ENCODE results near the gene CPED1. TPM values are rescaled to one million over a fixed set of nuclear protein-coding genes. Genes with fewer than 3 reads are reported as not detected.

Gene CPED1
- total RNA-seq, 1 donor from 2014 or later: 2.1 TPM

- DNase-seq (ENCODE audit: low read depth): no peak
- TF ChIP-seq, protein P1, sequence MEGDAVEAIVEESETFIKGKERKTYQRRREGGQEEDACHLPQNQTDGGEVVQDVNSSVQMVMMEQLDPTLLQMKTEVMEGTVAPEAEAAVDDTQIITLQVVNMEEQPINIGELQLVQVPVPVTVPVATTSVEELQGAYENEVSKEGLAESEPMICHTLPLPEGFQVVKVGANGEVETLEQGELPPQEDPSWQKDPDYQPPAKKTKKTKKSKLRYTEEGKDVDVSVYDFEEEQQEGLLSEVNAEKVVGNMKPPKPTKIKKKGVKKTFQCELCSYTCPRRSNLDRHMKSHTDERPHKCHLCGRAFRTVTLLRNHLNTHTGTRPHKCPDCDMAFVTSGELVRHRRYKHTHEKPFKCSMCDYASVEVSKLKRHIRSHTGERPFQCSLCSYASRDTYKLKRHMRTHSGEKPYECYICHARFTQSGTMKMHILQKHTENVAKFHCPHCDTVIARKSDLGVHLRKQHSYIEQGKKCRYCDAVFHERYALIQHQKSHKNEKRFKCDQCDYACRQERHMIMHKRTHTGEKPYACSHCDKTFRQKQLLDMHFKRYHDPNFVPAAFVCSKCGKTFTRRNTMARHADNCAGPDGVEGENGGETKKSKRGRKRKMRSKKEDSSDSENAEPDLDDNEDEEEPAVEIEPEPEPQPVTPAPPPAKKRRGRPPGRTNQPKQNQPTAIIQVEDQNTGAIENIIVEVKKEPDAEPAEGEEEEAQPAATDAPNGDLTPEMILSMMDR (conservative IDR thresholded peaks at IDR 0.05; ENCODE audit: low read depth, low read length): no peak
Measured at GRCh38 chr7:121008816-121009215, 20.3 kb downstream of the CPED1 start.

DNA sequence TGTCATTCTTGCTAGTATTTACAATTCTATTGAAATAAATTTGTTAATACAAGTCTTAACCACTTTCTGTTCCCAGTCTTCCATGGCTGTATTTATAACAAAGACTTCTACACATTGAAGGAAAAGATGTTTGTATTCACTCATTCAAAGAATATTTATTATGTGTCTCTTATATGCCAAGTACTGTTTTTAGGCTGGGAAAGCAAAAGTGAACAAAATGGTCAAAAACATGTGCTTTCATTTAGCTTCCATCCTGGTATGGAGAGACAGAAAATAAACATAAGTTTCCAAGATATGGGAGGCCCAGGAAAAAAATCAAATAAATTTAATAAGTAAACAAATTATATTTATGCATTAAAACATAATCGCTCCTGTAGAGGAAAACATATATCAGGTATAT lies 22.9 kb downstream of the CPED1 start:
- DNase-seq (ENCODE audit: low read depth): no peak
- TF ChIP-seq, protein P1 (conservative IDR thresholded peaks at IDR 0.05; ENCODE audit: low read depth, low read length): no peak
- H3K4me3 ChIP-seq (ENCODE audit: low read depth, low read length): no peak overlapping the region

More at GRCh38 chr7:121008816-121009215, 20.3 kb downstream of the CPED1 start:
- no peak overlapping the region for H3K4me3 ChIP-seq (ENCODE audit: low read depth, low read length)

DNA sequence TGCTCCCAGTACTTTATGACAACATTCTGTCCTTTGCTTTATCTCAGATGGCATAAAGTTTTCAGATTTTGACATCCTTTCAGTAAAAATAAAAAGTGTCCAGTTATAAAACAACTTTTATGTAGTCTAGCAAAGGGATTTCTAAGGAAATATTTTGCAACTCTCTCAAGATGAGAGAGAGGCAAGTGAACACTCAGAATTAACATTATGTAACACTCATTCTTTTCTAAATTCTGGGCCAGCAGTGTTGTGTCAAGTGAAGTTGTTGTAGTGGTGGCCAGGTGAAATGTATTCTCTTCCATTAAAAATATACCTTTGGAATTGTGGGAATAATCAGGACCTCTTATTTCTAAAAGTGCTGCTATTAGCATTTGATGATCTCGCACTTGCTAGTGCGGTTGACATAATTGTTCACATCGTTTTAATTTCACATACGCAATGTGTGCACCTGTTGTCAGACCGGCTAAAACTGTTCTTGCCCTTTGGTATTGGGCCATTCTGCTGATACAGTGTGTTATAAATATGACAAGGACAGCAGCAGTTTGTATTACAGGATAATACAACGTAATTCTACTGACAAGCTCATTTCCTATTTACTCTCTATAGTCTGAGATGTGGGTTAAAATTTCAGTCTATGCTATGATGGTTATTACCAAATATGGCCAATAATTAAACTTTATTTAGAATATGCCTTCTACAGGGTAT lies 23.8 kb downstream of the CPED1 start:
- no peak overlapping the region for H3K4me3 ChIP-seq (ENCODE audit: low read depth, low read length)
- TF ChIP-seq, protein P1 (conservative IDR thresholded peaks at IDR 0.05; ENCODE audit: low read depth, low read length): no peak
- no peak for DNase-seq (ENCODE audit: low read depth)

DNA sequence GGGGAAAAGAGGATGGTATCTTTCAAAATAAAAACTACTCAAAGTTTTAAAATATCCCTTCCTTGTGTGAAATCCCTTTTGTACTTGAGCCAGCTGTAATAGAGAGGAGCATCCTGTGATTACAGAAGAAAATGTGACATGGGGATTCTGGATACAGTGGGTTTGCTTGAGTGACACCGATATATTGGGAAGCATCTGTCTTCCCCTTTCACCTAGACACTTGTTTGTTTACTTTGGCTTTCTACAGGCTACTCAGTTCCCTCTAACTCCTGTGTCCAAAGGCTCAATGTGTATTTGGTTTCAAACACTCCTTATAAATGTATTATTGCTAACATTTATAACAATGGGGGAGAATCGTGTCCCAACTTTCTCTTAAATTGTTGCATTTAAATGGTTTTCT lies 24.4 kb downstream of the CPED1 start:
- H3K4me3 ChIP-seq (ENCODE audit: low read depth, low read length): no peak overlapping the region
- TF ChIP-seq, protein P1 (conservative IDR thresholded peaks at IDR 0.05; ENCODE audit: low read depth, low read length): no peak
- no peak for DNase-seq (ENCODE audit: low read depth)

GRCh38 chr7:121015560-121015959 lies 27.0 kb downstream of the CPED1 start:
- no peak for DNase-seq (ENCODE audit: low read depth)
- TF ChIP-seq, protein P1 (conservative IDR thresholded peaks at IDR 0.05; ENCODE audit: low read depth, low read length): no peak
- H3K4me3 ChIP-seq (ENCODE audit: low read depth, low read length): no peak overlapping the region

DNA sequence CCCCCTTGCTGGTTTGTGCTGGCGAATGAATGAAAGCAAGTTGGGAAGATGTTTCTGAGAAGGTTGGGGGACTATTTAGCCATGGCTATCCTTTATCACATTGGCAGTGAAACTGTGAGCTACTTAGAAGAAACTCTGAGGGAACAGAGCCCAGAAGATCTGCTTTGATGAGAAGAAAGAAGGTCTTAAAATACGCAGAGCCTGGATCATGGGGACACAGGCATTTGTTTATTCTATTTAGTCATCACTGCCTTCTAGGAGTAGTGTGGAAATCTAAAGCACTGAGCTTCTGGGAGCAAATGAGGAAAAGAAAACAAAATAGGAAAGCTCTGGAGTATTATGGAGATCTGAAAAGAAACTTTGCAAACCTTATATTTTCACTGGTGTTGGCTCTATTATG lies 28.5 kb downstream of the CPED1 start:
- DNase-seq (ENCODE audit: low read depth): no peak
- TF ChIP-seq, protein P1 (conservative IDR thresholded peaks at IDR 0.05; ENCODE audit: low read depth, low read length): no peak
- no peak overlapping the region for H3K4me3 ChIP-seq (ENCODE audit: low read depth, low read length)

DNA sequence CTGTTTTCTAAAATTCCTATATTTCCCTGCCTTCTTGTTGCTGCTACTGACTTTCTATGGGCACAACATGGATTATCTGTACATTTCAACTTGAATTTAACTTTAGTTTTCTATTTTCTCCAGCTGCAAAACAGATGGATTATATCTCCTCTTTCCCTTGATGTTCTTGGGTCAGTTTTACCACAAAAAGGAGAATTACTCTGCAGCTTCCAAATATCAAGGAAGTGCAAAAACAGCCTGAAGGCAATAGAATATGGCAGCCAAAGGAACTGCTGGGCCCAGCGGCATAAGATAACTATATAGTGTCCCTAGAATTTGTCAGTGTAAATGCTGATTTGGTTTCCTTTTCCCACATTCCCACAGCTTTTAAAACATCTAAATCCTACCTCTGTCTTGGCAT lies 29.1 kb downstream of the CPED1 start:
- H3K4me3 ChIP-seq (ENCODE audit: low read depth, low read length): no peak overlapping the region
- TF ChIP-seq, protein P1 (conservative IDR thresholded peaks at IDR 0.05; ENCODE audit: low read depth, low read length): no peak
- no peak for DNase-seq (ENCODE audit: low read depth)

Measured in epithelial cell of proximal tubule (primary cell).